Progenitor cell of endocrine pancreas (in vitro differentiated cells): ENCODE measurements around the gene ZNF618. TPM values are rescaled to one million over a fixed set of nuclear protein-coding genes. Genes with fewer than 3 reads are reported as not detected.
A peak's percentile ranks its signal among the peaks of the same experiment; 100 is the strongest.

Experiments used
- DNase-seq: peaks from one replicate; pipeline ENCODE4 v3.0.0; 2021; ENCODE audit warnings: low spot score; ENCODE audit not compliant: unreplicated experiment
- H3K27ac Mint-ChIP-seq: 2 replicates; pipeline ENCODE4 v1.8.0; 2021; ENCODE audit warnings: mild to moderate bottlenecking, moderate library complexity, mixed read lengths
- H3K27me3 Mint-ChIP-seq: 2 replicates; pipeline ENCODE4 v1.8.0; 2021; ENCODE audit warnings: mixed read lengths
- H3K36me3 Mint-ChIP-seq: 2 replicates; pipeline ENCODE4 v1.8.0; 2022; ENCODE audit warnings: mixed read lengths; ENCODE audit not compliant: insufficient read depth
- H3K4me1 Mint-ChIP-seq: 2 replicates; pipeline ENCODE4 v1.8.0; 2021; ENCODE audit warnings: low read depth, mixed read lengths
- H3K4me3 Mint-ChIP-seq: 2 replicates; pipeline ENCODE4 v1.8.0; 2021; ENCODE audit warnings: low read depth, mild to moderate bottlenecking, moderate library complexity, mixed read lengths
- H3K9me3 Mint-ChIP-seq: 2 replicates; pipeline ENCODE4 v1.8.0; 2021; ENCODE audit warnings: low read depth, mixed read lengths
- CTCF ChIP-seq: fragments of 200-600 bp; sonication (generic); IDR thresholded peaks from one replicate; pipeline ENCODE4 v1.5.0; 2021; ENCODE audit warnings: antibody characterized with exemption, mild to moderate bottlenecking; ENCODE audit not compliant: unreplicated experiment
- total RNA-seq: library from RNA; stranded (reverse); gene quantifications from 2 replicates; pipeline ENCODE4 v1.2.1, GENCODE V29; 2021

The ZNF618 gene
- total RNA-seq, 1 donor from 2014 or later: 85.8 TPM

GRCh38 chr9:114071197-114071795, 195.2 kb downstream of the ZNF618 start:
- peaks cover 37% of the 10 kb centered on the region for H3K36me3 Mint-ChIP-seq
- no peaks in the 10 kb centered on the region for H3K27me3 Mint-ChIP-seq
- no peaks in the 10 kb centered on the region for H3K9me3 Mint-ChIP-seq
- H3K4me1 Mint-ChIP-seq: peaks cover 19% of the 10 kb centered on the region
- H3K4me3 Mint-ChIP-seq: no peak overlapping the region
- no peak for TF ChIP-seq CTCF
- no peak for DNase-seq
- H3K27ac Mint-ChIP-seq: peak overlapping the region; percentile 49

- no peak overlapping the region for H3K27ac Mint-ChIP-seq
- no peaks in the 10 kb centered on the region for H3K27me3 Mint-ChIP-seq
- H3K4me3 Mint-ChIP-seq: no peak overlapping the region
- no peaks in the 10 kb centered on the region for H3K9me3 Mint-ChIP-seq
- no peak for DNase-seq
- peaks cover 37% of the 10 kb centered on the region for H3K36me3 Mint-ChIP-seq
- peaks cover 31% of the 10 kb centered on the region for H3K4me1 Mint-ChIP-seq
- TF ChIP-seq CTCF: no peak
Measured at GRCh38 chr9:114072184-114073140, 196.4 kb downstream of the ZNF618 start.

GRCh38 chr9:114075602-114076001, 199.5 kb downstream of the ZNF618 start:
- Mint-ChIP-seq H3K27ac (peak overlapping the region; percentile 84), H3K27me3 (no peaks in the 10 kb centered on the region), H3K4me3 (peak overlapping the region; percentile 83), H3K9me3 (peaks cover 7% of the 10 kb centered on the region), H3K4me1 (peaks cover 51% of the 10 kb centered on the region), H3K36me3 (peaks cover 31% of the 10 kb centered on the region)
- no peak for TF ChIP-seq CTCF
- no peak for DNase-seq

GRCh38 chr9:114076237-114077161, 200.4 kb downstream of the ZNF618 start:
- H3K27ac Mint-ChIP-seq: peak overlapping the region; percentile 84
- peaks cover 60% of the 10 kb centered on the region for H3K4me1 Mint-ChIP-seq
- no peak for TF ChIP-seq CTCF
- H3K27me3 Mint-ChIP-seq: no peaks in the 10 kb centered on the region
- peaks cover 29% of the 10 kb centered on the region for H3K36me3 Mint-ChIP-seq
- peaks cover 7% of the 10 kb centered on the region for H3K9me3 Mint-ChIP-seq
- no peak for DNase-seq
- peak overlapping the region; percentile 83 for H3K4me3 Mint-ChIP-seq
